Measurements from ENCODE around the gene SYCE1. TPM values are rescaled to one million over a fixed set of nuclear protein-coding genes. Genes with fewer than 3 reads are reported as not detected.

The SYCE1 gene
- polyA plus RNA-seq, 1 donor (not counting 4 experiments of a cell fraction or from before 2014, with no cell fraction given), result not detected

DNA sequence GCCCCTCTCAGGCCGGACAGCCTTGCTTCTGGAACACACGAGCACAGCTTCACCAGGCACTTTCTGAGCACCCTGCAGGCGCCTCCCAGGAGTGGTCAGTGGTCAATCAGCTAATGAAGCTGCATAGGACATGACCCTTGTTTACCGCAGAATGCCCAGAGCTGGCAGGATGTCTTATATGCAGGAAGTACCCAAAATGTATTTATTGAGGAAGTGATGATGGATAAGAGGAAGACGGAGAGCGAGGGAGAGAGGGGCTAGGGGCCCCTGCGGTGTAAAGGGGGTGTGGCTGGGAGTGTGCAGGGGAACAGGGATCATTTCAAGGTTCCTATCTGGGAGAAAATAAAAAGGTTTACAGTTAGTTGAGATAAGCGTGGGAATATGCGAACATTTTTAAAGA, 34.9 kb downstream of the SYCE1 start:
- no peak overlapping the region for H2AFZ ChIP-seq (ENCODE audit: control insufficient read depth, low read length)
- no peaks in the 10 kb centered on the region for H3K4me1 ChIP-seq (ENCODE audit: control insufficient read depth, extremely low read depth, insufficient read depth, low read length)
- H3K4me3 ChIP-seq (ENCODE audit: control insufficient read depth in 2 of 3, extremely low read depth in 1 of 3, insufficient read depth in 2 of 3, low read depth in 1 of 3, low read length in 3 of 3), result no peak overlapping the region
- H3K36me3 ChIP-seq (ENCODE audit: control insufficient read depth in 2 of 2, extremely low read depth in 1 of 2, insufficient read depth in 2 of 2, low read length in 2 of 2), result no peaks in the 10 kb centered on the region
- no peak overlapping the region for H3K9ac ChIP-seq (ENCODE audit: control insufficient read depth, extremely low read depth, insufficient read depth, low read length)
- no peak overlapping the region for H3K27ac ChIP-seq (ENCODE audit: control insufficient read depth, insufficient read depth, low read length)
- peaks cover 47% of the 10 kb centered on the region for H3K27me3 ChIP-seq (ENCODE audit: control insufficient read depth, extremely low read depth, insufficient read depth, low read length)
- H3K9me3 ChIP-seq (ENCODE audit: control insufficient read depth, low read depth, low read length), result no peaks in the 10 kb centered on the region
- dilution Hi-C loops (cut with MboI; ENCODE audit: extremely low pct_ligation_motif_present, low sequenced_read_pairs), result no loop called here
- no peaks in the 10 kb centered on the region for H3K79me2 ChIP-seq (ENCODE audit: control insufficient read depth, insufficient read depth, low read length)
- H3K9me1 ChIP-seq (ENCODE audit: control insufficient read depth, extremely low read depth, insufficient read depth, low read length), result no peaks in the 10 kb centered on the region
- no peak overlapping the region for H3K4me2 ChIP-seq (ENCODE audit: control insufficient read depth, extremely low read depth, insufficient read depth, low read depth, low read length)
- DNase-seq (ENCODE audit: low read depth, low spot score), result no peak
- no peak for FAIRE-seq
- no peaks in the 10 kb centered on the region for H4K20me1 ChIP-seq (ENCODE audit: control insufficient read depth, extremely low read depth, insufficient read depth, low read length)
- TF ChIP-seq, protein P1, sequence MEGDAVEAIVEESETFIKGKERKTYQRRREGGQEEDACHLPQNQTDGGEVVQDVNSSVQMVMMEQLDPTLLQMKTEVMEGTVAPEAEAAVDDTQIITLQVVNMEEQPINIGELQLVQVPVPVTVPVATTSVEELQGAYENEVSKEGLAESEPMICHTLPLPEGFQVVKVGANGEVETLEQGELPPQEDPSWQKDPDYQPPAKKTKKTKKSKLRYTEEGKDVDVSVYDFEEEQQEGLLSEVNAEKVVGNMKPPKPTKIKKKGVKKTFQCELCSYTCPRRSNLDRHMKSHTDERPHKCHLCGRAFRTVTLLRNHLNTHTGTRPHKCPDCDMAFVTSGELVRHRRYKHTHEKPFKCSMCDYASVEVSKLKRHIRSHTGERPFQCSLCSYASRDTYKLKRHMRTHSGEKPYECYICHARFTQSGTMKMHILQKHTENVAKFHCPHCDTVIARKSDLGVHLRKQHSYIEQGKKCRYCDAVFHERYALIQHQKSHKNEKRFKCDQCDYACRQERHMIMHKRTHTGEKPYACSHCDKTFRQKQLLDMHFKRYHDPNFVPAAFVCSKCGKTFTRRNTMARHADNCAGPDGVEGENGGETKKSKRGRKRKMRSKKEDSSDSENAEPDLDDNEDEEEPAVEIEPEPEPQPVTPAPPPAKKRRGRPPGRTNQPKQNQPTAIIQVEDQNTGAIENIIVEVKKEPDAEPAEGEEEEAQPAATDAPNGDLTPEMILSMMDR (optimal IDR thresholded peaks at IDR 0.05 in 1 of 3, IDR thresholded peaks at IDR 0.05 in 1 of 3, conservative IDR thresholded peaks at IDR 0.05 in 1 of 3; ENCODE audit: extremely low read depth in 1 of 3, insufficient read depth in 2 of 3, low read length in 3 of 3), result no peak
- TF ChIP-seq EZH2 (IDR thresholded peaks at IDR 0.05; ENCODE audit: low read length), result no peak

DNA sequence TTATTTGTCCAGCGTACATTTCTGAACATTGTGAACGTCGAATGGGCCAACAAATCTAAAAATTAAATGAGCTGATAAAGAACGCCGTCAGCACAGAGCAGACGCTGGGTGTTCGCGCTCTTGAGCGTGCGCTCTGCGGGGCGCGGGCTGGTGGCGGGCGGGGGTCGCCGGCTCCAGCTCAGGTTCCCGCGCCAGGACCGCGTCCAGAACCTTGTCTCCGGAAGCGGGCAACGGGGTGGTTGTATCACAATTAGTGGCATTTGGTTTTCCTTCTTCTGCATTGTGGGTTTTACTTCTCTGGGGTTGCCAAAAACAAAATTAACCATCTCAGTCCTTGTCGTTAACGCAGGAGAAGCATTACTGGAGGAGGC, 35.8 kb downstream of the SYCE1 start:
- no peak overlapping the region for H3K9ac ChIP-seq (ENCODE audit: control insufficient read depth, extremely low read depth, insufficient read depth, low read length)
- no peak for TF ChIP-seq EZH2 (IDR thresholded peaks at IDR 0.05; ENCODE audit: low read length)
- TF ChIP-seq, protein P1 (optimal IDR thresholded peaks at IDR 0.05 in 1 of 3, IDR thresholded peaks at IDR 0.05 in 1 of 3, conservative IDR thresholded peaks at IDR 0.05 in 1 of 3; ENCODE audit: extremely low read depth in 1 of 3, insufficient read depth in 2 of 3, low read length in 3 of 3), result no peak
- H3K9me1 ChIP-seq (ENCODE audit: control insufficient read depth, extremely low read depth, insufficient read depth, low read length), result no peaks in the 10 kb centered on the region
- no peaks in the 10 kb centered on the region for H4K20me1 ChIP-seq (ENCODE audit: control insufficient read depth, extremely low read depth, insufficient read depth, low read length)
- no peak overlapping the region for H3K27ac ChIP-seq (ENCODE audit: control insufficient read depth, insufficient read depth, low read length)
- no peak overlapping the region for H3K4me3 ChIP-seq (ENCODE audit: control insufficient read depth in 2 of 3, extremely low read depth in 1 of 3, insufficient read depth in 2 of 3, low read depth in 1 of 3, low read length in 3 of 3)
- FAIRE-seq (no peak), DNase-seq (ENCODE audit: low read depth, low spot score) (no peak)
- H3K36me3 ChIP-seq (ENCODE audit: control insufficient read depth in 2 of 2, extremely low read depth in 1 of 2, insufficient read depth in 2 of 2, low read length in 2 of 2), result no peaks in the 10 kb centered on the region
- H2AFZ ChIP-seq (ENCODE audit: control insufficient read depth, low read length), result no peak overlapping the region
- H3K9me3 ChIP-seq (ENCODE audit: control insufficient read depth, low read depth, low read length), result no peaks in the 10 kb centered on the region
- H3K4me1 ChIP-seq (ENCODE audit: control insufficient read depth, extremely low read depth, insufficient read depth, low read length), result no peaks in the 10 kb centered on the region
- H3K4me2 ChIP-seq (ENCODE audit: control insufficient read depth, extremely low read depth, insufficient read depth, low read depth, low read length), result no peak overlapping the region
- H3K27me3 ChIP-seq (ENCODE audit: control insufficient read depth, extremely low read depth, insufficient read depth, low read length), result peaks cover 49% of the 10 kb centered on the region
- dilution Hi-C loops (cut with MboI; ENCODE audit: extremely low pct_ligation_motif_present, low sequenced_read_pairs), result no loop called here
- no peaks in the 10 kb centered on the region for H3K79me2 ChIP-seq (ENCODE audit: control insufficient read depth, insufficient read depth, low read length)
